Mesenteric fat pad (tissue), 1 donor: Measurements from ENCODE around the gene PLVAP. TPM values are rescaled to one million over a fixed set of nuclear protein-coding genes. Genes with fewer than 3 reads are reported as not detected.

Experiments
- DNase-seq: peaks from one replicate; pipeline ENCODE4 v3.0.0-alpha.2; 2020; ENCODE audit warnings: low spot score
- total RNA-seq: library from RNA; stranded (reverse); fragmentation: NEBNext Ultra II Directional; extraction: Animal tissue kit (Norgen Biotek cat#: 25700); gene quantifications from one replicate; pipeline ENCODE4 v1.2.1, GENCODE V29; 2021
- donor health status: DM: yes; HTN: yes; CAD: no.

Gene PLVAP
- total RNA-seq, 1 donor from 2014 or later, result 293 TPM

DNA sequence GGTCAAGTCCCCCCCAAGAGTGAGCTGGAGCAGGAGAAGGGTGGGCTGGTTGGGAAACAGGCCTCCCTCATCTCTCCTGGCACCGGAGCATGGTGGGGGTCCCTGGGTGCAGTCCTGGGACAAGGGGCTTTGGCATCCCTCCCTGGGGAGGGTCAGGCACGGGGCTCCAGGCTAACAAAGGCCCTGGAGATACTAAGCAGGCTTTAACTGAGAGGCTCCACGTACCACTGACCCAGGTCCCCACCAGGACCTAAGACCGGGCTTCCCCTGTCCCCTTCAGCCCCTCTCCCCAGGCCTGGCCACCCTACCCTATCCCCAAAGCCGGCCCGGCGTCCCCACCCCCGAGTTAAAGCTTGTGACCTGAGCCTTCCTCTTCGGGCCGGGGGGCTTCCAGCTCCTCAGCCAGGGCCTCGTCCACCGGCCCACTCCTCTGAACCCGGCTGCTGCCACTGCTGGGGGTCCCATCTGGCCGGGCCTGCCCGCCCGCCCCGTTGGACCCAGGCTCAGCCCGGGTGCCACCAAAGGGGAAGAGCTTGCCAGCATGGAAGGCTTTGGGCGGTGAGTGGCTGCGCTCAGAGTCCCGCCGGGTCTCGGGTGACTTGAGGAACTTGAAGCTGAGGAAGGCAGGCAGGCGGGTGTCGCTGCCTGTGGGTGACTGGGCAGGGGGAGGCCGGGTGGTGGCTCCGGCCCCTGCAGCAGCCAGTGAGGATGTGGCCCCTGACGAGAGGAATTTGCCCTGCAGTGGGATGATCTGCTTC is 52.6 kb downstream of the PLVAP start:
- DNase-seq, result peak; percentile 87

DNA sequence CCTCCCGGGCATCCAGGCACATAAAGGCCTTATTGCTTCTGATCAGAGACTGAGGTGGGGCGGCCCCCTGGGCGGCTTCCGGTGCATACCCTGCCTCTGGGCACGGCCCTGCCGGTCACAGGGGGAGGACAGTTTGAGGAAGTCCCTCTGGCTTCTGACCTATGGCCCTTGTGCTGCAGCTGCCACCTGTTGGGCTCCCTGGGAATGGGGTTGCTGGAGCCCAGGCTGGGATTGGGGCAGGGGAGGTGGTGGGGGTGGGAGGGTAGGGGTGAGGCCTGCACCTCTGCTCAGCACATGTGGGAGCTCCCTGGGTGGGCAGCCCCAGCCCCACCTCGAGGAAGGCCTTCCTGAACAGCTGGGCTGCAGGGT is 53.2 kb downstream of the PLVAP start:
- DNase-seq, result peak; percentile 79

DNA sequence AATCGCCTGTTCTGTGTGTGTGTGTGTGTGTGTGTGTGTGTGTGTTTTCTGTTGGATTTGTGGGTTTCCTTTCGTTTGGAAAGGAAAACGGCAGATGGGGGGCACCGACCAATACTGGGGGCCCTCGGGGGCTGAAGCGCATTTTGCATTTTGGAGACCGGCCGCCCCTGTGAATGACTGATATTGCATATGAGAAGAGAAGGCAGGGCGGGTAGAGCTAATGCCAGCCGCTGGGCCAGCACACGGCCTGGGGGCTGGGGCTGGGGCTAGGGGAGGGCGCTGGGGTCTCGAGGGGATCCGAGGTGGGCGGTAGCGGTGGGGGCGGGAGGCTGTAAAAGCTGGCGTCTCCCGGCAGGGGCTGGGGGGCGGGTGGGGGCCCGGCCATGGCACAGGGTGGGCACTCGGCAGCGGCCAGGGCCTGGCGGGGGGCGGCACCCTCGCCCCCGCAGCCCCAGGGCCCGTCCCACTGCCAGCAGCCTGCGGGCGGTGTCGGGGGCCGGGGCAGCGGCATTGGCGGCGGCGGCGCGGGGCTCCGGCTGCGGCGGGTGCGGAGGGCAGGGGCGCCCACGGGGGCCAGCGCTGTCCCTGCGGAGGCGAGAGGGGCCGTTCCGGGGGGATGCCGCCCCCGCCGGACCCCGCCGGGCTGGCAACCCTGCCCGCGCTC is 53.7 kb downstream of the PLVAP start:
- DNase-seq, result peak; percentile 83

DNA sequence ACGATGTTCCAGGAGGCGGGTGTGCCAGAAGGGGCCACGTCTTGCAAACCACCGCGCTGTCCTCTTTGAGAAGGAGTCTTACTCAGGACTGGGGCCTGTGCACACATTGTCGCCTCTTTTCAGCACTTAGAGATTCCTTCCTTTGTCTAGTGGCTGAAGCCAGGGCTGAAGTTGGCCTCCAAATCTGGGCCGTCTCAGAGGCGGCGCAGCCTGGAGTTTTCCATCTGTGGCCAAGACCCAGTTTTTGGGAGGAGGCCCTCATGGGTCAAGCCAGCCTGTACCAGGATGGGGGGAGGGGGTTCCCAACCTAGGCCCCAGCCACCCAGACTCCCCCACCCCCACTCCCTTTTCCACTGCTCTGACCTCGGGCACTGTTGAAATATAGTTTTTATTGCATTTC is 54.3 kb downstream of the PLVAP start:
- no peak for DNase-seq

DNA sequence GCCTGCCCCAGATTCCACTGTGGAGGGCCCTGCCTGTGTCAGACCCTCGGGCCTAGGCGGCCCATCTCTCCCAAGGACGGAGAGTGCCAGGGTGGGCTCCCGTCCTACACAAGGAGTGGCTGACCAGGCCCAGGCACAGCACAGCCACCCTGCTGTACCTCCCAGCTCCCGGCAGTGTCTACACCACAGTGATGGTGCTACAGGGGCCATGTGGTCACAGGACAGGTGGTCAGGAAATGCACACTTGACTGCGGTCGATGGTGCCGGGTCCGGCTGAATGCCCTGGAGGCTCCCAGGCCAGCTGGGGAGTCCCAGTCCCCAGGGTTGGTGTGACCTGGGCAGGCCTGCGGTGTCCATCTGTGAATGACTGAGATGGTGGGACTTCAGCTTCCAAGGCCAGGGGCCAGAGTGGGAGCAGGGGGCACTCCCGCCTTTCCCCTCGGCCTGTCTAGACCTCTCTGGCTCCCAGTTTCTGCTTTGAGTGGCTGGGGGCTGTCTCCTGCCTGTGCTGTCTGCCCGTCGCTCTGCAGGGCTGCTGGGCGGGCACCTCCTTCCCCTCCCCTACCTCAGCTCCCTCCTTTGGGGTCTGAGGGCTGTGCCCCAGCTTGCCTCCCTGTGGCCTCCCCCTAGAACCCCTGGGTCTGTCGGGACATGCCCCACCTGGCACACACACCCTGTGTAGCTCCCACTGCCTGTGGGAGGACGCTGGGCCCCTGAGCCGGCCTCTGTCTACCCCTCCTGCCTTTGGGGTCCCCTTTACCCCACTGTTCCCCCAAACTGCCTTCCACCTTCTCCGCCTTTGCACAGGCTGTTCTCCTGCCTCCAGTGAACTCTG is 55.3 kb downstream of the PLVAP start:
- DNase-seq, result no peak

DNA sequence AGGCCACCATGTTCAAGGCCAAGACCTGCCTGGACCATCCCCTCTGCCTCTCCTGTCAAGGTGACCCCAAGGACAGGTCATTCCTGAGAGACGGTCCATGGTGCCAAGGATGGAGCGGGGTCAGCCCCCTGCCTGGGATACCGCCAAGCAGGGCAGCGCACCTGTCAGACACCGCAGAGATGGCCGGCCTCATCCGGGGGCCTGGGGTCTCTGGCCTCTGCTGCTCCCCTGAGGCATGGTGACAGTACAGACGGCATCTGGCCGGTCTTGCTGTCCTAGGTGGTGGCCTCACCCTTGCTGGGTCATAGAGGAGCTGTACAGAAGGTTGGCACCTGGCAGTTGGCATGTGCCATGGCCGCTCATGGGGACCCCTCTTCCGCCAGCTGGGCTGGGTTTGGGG is 56.7 kb downstream of the PLVAP start:
- no peak for DNase-seq

DNA sequence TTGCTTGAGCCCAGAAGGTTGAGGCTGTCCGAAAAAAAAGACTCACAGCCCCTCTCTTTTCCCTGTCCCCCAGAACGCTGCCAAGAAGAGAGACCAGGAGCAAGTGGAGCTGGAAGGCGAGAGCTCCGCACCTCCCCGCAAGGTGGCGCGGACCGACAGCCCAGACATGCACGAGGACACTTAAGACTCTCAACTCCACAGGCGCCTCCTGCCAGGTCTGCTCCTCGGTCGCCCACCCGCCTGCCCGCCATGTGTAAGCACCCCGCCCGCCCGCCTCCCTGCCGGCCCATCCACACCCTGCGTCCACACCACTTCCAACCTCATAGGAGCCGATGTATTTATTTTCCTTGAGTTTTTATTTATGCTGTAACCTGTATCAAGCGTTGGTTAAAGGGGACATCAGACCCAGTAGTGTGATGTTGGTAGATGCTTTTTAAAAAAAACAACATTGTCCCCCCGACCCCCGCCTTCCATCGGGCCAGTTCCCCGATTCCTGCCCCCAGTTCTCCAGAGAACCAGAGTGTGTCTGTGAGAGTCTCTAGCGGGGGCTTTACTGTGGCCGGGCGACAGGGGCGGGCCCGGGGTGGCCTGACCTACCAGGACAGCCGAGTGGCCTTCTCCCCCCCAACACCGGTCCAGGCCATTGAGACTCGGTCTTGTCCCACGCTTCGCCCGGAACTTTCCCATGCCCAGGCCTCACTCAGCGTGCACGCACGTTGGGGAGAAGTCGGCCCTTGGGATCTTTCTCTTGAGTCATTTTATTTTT is 57.5 kb downstream of the PLVAP start:
- DNase-seq, result no peak

DNA sequence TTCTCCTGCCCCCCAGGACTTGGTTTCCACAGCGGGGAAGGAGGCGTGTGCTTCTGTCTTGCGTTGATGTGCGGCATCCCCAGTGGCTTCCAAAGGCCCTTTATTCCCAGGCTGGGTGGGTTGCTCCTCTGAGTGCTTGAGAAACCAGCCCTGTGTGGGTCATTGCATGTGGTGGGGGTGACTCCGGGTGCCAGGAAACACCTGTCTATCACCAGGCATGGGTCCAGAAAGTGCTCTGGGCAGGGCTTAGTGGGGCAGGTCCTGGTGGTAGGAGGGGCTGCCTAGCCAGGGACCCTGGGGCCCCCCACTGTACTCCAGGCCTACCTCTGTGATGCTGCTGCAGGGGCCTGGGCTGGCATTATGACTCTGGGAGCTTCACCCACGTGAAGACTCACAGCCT is 58.2 kb downstream of the PLVAP start:
- no peak for DNase-seq

DNA sequence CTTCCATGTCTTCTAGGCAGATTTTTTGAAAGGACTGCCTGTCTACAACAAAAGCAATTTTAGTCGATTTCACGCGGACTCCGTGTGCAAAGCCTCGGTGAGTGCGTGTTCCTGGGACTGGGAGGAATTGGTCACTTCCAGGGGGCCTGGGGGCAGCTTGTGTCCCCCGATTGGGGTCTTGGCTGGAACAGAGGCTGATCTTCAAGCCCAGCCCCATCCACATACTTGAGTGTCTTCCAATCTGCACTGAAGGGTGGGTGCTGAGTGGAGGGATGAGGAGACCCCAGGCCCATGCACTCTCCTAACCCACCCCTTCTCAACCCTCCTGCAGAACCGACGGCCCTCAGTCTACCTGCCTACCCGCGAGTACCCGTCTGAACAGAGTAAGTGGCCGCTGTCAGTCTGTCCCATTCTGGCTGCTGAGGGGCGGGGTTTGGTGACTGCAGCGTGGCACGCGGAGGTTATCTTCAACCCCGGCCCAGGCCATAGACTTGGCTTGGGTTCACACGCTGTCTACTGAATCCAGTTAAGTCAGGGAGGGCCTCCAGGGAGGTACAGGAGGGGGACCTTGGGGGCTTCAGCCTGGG is 63.0 kb downstream of the PLVAP start:
- no peak for DNase-seq

DNA sequence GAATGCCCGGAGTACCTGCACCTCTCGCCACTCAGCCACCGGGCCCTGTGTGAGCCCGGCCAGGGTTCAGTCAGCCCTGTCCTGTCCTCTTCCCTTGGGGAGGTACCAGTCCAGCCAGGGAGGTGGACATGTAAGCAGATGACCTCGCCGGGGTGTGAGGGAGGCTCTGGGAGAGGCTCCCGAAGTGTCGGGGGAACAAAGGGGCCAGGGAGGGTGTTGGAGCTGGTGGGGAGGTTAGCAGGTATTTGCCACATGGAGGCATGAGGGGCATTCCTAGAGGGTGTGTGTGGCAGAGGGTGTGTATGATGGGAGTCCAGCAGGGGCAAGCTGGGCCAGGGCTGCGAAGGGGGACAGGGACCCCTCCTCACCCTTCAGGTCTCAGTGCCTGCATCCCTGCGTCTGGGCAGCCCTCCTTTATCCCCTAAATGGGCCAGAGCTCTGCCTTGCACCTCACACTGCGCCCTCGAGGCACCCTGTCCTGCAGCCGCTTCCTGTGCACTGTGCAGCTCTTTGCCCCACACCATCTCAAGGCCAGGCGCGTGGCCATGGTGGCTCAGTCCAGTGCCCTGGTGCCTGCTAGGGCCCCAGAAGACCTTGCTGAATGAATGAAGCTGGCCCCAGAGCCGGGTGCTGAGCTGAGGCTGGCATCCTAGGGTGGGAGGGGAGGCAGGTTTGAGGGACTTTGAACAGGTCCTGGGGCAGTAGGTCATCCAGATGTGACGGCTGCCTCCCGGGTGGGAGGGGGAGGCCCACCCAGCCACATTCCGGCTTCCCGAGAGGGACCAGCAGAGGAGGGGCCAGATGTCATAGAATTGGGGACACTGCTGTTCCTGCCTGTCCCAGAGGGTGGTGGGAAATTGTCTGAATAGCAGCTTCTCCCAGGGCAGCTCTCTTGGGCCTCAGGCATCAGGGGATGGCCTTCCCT is 64.7 kb downstream of the PLVAP start:
- no peak for DNase-seq

DNA sequence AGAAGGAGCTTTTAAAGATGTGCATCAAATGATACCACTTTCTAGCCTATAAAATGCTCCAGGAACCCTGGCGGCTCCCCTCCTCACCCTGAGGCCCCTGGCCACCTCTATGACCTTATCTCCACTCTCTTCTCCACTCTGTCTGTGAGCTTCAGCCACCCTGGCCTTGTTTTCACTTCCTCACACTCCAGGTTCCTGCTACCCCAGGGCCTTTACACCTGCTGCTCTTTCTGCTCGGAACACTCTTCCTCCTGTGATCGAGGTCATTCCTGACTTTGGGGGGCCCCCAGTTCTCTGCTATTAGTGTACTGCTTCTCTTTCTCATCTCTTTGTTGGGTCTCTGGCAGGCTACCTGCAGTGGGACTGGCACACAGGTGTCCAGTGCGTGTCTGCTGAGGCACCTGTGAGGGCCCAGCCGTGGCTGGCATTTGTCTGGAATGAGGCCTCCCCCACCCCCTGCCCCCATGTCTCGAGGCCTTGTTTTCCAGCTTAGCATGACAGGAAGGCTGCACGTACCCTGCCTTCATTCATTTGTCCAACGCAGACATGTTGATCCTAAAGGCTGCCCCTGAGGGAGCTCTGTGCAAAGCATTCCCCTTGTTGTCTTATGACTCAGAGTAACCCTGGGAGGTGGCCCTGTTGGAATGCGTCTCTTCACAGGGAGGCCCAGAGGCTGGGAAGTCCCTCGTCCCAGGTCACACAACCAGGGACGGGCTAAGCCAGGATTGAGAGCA is 65.5 kb downstream of the PLVAP start:
- DNase-seq, result no peak

DNA sequence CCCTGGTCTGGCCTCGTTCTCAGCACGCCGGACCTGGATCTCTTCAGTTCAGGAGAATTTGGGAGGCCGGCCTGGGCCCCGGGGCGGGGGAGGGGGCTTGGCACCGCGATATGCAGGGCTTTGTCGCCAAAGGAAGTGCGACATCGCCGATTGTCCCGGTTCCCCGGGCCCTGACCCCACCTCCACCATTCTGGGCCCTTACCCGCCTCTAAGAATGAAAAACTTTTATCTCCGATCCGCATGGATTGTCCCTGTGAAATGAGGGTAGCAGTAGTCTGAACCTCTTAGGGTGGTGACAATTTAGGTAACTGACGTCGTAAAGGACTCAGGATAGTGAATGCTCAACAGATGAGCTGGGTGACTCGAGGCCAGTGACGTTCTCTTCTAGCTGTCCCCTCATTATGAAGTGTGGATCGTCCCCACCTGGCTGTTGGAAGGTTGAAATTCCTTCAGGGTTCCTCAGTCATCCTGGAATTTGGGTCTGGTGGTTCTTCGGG is 67.1 kb downstream of the PLVAP start:
- DNase-seq, result no peak

DNA sequence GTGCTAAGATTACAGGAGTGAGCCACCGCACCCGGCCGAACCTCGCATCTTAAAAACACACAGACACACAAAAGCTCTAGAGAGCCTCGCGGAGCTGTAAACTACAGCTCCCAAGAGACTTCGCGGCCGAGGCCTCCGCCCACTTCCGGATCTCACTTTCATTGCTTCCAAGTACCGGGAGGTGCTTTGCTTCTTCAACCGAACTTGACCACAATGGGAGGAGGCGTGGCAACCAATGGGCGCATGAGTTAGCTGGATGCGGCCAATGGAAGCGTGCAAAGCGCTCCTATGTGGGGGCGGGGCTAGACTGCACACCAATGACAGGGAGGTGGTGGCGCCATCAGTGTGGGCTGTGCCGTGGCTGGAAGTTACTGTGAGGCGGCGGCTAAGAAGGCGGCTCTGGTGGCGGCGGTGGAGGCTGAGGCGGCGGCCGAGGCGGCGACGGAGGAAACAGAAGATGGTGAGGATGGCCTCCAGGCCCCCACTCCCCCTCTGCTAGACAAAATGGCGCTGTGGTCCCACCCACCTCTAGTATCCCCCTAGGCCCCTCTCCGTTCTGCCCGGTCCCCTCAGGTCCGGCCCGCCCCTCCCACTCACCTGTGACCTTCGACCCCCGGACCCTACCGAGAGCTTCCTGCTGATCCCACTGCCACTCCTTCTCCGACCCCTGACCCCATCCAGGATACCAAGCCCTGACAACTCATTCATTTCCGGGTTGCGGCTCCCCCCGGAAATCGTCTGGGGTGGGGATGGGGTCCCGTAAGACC is 67.8 kb downstream of the PLVAP start, which contains the start of gene DDA1:
DDA1 (plus strand) TSS at position 366 of the 767 bp plus-strand sequence; CDS start at position 458, 92 bp downstream.
- DNase-seq, result peak; percentile 98

DNA sequence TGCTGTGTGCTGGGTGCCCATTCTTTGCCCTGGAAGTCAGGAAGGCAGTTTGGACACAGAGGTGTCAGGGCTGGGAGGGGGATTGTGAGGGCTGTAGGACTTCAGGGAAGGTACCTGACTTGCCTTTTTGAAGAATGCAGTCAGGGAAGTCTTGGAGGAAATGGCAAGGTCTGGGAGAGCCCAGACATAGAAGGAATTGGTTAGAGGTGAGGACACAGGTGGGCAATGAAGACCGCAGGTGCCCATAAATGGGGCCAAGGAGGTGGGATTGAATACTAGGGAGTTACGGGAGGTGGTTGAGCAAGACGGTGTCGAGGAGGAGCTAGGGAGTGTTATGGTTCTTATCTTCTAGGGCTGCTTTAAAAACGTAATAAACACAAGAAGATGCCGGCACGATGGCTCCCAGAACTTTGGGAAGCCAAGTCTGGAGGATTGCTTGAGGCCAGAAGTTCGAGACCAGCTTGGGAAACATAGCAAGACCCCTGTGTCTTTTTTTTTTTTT is 69.2 kb downstream of the PLVAP start:
- DNase-seq, result no peak

DNA sequence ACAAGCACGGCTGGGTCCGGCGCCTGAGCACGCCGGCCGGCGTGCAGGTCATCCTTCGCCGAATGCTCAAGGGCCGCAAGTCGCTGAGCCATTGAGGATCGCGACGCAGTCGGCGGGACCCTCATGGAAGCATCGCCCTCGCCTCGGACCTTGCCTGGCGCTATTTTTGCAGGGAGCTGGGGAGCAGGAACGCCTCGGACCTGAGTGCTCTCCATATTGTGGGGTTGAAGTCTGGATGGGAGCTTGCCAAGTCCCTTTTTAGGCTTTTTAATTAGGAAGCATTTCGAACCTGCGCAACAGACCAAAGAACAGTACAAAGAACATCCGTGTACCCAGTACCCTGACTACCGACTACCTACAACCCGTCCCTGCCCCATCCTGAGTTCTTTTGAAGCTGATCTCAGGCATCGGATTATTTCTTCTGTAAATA is 70.8 kb downstream of the PLVAP start:
- DNase-seq, result no peak

DNA sequence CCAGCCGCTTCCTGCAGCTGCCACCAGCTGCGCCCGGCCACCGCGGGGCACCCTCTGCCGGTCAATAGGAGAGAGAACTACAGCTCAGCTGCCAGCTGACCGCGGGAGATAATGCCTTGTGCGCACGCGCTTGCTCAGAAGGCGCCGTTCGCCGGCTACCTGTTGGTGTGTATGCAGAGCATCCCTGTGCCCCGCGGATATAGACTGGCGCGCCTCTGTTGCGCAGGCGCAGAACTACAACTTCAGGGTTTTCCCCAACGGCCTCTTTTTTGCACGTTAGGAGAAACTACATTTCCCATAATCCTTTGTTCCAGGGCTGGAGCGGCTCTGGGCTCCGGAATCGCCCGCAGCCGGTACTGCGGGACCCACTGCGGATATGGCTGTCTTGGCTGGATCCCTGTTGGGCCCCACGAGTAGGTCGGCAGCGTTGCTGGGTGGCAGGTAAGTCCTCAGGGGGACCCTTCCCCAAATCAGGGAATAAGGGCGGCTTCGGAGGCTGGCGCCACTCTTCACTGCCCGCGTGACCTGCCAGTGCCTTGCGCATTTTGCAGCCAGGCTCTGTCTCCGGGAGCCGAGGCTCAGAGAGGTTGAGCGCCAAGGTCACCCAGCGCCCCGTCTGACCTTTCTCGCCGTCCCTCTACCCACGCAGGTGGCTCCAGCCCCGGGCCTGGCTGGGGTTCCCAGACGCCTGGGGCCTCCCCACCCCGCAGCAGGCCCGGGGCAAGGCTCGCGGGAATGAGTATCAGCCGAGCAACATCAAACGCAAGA is 71.4 kb downstream of the PLVAP start, which contains the start of gene MRPL34:
MRPL34 (plus strand) TSS at position 356 of the 768 bp plus-strand sequence; CDS start at position 377, 21 bp downstream.
- peak; percentile 97 for DNase-seq

DNA sequence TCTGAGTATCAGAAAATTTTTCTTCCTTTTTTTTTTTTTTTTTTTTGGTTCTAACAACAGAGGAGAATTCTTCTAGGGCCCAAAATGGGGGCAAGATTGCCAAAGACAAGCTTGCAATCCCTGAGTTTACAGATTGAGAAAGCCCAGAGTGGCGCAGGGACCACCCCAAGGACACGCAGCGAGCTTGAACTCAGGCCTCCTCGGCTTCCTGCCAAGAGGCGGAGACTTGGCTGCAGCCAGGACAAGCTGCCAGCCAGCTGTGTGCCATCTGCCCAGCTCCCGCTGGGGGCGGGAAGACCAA is 72.0 kb downstream of the PLVAP start:
- DNase-seq, result no peak
